Breast epithelium (tissue), 4 donors: ENCODE results near the gene RAB9B. TPM values are rescaled to one million over a fixed set of nuclear protein-coding genes. Genes with fewer than 3 reads are reported as not detected.

Source experiments
- DNase-seq, 2 donors: peaks; one replicate each; pipeline ENCODE4 v3.0.0-alpha.2; 2019; ENCODE audit warnings: low spot score in 2 of 2
- H3K27ac ChIP-seq, 2 donors: fragments of 200-600 bp; sonication (generic) in 1 of 2; one replicate each; pipeline ENCODE4 v1.5.1; 2016 to 2019; ENCODE audit warnings: mild to moderate bottlenecking in 1 of 2
- H3K27me3 ChIP-seq, 2 donors: fragments of 200-600 bp; sonication (generic) in 1 of 2; one replicate each; pipeline versions ENCODE4 v1.5.1 to v1.6.0; 2017 to 2019; ENCODE audit warnings: control low read depth in 1 of 2, mild to moderate bottlenecking in 1 of 2
- H3K36me3 ChIP-seq: fragments of 200-600 bp; one replicate; pipeline ENCODE4 v1.5.1; 2019
- H3K4me1 ChIP-seq, 2 donors: fragments of 200-600 bp; sonication (generic); one replicate each; pipeline ENCODE4 v1.5.1; 2016 to 2019; ENCODE audit warnings: control low read depth in 1 of 2
- H3K4me3 ChIP-seq, 3 donors: fragments of 200-600 bp; sonication (generic); 1 replicate in 2 of 3; 2 replicates in 1 of 3; pipeline ENCODE4 v1.5.1; 2016 to 2019; ENCODE audit warnings: mild to moderate bottlenecking in 3 of 3, moderate library complexity in 2 of 3
- H3K9me3 ChIP-seq, 2 donors: fragments of 200-600 bp; sonication (generic) in 1 of 2; one replicate each; pipeline ENCODE4 v1.5.1; 2016 to 2019; ENCODE audit warnings: control low read depth in 1 of 2
- POLR2A ChIP-seq: fragments of 450-650 bp; IDR thresholded peaks from one replicate; pipeline ENCODE4 v1.6.1; 2016; ENCODE audit warnings: antibody characterized with exemption, mild to moderate bottlenecking, moderate library complexity
- POLR2AphosphoS5 ChIP-seq, 3 donors: sonication (generic); formaldehyde crosslinking; IDR thresholded peaks; one replicate each; pipeline ENCODE4 v1.6.1; 2017; ENCODE audit warnings: antibody characterized with exemption in 3 of 3
- intact Hi-C: fragments of 100-400 bp; cut with DNase I; formaldehyde crosslinking; loops from one replicate; pipeline ENCODE4 v1.15.1; 2023; ENCODE audit warnings: low total_unique reads
- total RNA-seq, 3 donors: library from RNA; depleted of rRNA; stranded (reverse); fragments of >200 nt; gene quantifications; one replicate each; pipeline ENCODE4 v1.1.0, GENCODE V29; 2016
- TF ChIP-seq, protein P1 (sequence below), 3 donors: fragments of 450-650 bp; IDR thresholded peaks; one replicate each; pipeline ENCODE4 v1.5.1; 2016 to 2017; ENCODE audit warnings: antibody characterized with exemption in 3 of 3, mild to moderate bottlenecking in 3 of 3, moderate library complexity in 3 of 3

The RAB9B gene, protein sequence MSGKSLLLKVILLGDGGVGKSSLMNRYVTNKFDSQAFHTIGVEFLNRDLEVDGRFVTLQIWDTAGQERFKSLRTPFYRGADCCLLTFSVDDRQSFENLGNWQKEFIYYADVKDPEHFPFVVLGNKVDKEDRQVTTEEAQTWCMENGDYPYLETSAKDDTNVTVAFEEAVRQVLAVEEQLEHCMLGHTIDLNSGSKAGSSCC
- total RNA-seq: 1 to 10 TPM; 1.3 to 3.4 (median 1.9) TPM

DNA sequence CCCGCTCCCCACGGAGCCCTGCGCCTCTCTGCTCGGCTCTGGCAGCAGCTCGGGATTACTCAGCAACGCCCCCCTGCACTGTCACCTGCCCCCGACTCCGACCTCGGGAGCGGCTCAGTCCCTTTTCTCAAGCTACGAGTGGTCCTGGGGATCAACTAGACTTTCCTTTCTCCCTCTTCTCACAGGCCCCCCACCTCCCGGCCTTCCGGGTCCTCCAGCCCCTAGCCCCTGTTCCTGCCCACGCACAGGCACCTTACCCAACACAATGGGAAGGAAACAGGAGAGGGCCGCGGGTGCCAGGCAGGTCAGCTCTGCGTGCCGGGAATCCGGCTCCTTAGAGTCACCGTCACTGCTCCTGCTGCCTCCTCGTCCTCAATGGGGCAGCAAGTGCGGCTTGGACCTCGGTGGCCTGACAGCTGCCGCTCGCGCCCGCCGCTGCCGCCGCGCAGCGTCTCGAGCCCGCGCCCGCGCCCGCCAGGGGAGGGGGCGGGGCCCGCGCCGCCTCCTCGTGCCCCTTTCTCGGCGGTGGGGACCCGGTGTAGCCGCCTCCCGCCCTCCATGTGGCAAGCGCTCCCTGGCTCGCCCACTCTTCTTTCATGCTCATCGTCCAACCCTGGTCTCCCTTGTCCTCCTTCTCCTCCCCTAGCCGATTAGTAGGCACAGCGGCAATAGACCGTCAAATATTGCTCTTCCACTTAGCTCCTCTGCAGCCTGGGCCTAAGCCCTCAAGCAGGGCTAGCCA lies at the start of gene RAB9B:
RAB9B (minus strand) TSS at position 455 of the 742 bp plus-strand sequence. CDS start 6,473 bp downstream, outside the sequence.
- H3K36me3 ChIP-seq: no peaks in the 10 kb centered on the region
- peak within 1 kb of the TSS; percentile 56 to 76 (median 60) for H3K4me3 ChIP-seq
- peak; percentile 42 to 52 for DNase-seq
- intact Hi-C loops: no loop called here
- H3K27me3 ChIP-seq: peaks cover 0 to 36% of the 10 kb centered on the region in 2 donors
- H3K9me3 ChIP-seq: no peaks in the 10 kb centered on the region
- H3K27ac ChIP-seq: peak within 1 kb of the TSS; percentile 61 to 62
- H3K4me1 ChIP-seq: no peaks in the 10 kb centered on the region
- TF ChIP-seq, protein P1, sequence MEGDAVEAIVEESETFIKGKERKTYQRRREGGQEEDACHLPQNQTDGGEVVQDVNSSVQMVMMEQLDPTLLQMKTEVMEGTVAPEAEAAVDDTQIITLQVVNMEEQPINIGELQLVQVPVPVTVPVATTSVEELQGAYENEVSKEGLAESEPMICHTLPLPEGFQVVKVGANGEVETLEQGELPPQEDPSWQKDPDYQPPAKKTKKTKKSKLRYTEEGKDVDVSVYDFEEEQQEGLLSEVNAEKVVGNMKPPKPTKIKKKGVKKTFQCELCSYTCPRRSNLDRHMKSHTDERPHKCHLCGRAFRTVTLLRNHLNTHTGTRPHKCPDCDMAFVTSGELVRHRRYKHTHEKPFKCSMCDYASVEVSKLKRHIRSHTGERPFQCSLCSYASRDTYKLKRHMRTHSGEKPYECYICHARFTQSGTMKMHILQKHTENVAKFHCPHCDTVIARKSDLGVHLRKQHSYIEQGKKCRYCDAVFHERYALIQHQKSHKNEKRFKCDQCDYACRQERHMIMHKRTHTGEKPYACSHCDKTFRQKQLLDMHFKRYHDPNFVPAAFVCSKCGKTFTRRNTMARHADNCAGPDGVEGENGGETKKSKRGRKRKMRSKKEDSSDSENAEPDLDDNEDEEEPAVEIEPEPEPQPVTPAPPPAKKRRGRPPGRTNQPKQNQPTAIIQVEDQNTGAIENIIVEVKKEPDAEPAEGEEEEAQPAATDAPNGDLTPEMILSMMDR (IDR thresholded peaks at IDR 0.05): no peak
- TF ChIP-seq POLR2AphosphoS5 (IDR thresholded peaks at IDR 0.05): no peak
- TF ChIP-seq POLR2A: no peak

DNA sequence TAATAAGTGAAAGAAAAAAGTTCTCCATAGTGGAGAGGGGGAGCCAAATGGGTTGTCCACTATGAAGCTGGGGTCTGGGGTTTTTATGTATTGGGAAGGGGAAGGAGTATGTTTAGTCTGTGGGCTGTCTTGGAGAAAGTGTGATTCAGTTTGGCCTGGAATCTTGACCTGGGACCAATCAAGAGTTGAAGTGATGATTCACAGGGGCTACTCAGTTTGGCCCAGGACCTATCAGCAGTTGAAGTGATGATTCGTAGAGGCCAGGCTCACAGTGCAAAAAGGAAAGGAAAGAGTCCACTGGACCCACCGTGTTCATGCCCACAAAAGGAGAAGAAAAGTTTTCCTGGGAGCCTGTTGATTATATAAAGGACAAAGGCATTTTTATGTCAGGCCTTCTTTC lies 47.3 kb upstream of the RAB9B start:
- TF ChIP-seq POLR2A (no peak), POLR2AphosphoS5 (IDR thresholded peaks at IDR 0.05) (no peak)
- TF ChIP-seq, protein P1 (IDR thresholded peaks at IDR 0.05): no peak
- intact Hi-C loops: no loop called here
- no peak for DNase-seq
- peaks cover 0 to 26% of the 10 kb centered on the region in 2 donors for H3K27me3 ChIP-seq
- H3K27ac ChIP-seq: no peak overlapping the region
- H3K36me3 ChIP-seq: no peaks in the 10 kb centered on the region
- no peaks in the 10 kb centered on the region for H3K4me1 ChIP-seq
- no peak overlapping the region for H3K4me3 ChIP-seq
- H3K9me3 ChIP-seq: no peaks in the 10 kb centered on the region

DNA sequence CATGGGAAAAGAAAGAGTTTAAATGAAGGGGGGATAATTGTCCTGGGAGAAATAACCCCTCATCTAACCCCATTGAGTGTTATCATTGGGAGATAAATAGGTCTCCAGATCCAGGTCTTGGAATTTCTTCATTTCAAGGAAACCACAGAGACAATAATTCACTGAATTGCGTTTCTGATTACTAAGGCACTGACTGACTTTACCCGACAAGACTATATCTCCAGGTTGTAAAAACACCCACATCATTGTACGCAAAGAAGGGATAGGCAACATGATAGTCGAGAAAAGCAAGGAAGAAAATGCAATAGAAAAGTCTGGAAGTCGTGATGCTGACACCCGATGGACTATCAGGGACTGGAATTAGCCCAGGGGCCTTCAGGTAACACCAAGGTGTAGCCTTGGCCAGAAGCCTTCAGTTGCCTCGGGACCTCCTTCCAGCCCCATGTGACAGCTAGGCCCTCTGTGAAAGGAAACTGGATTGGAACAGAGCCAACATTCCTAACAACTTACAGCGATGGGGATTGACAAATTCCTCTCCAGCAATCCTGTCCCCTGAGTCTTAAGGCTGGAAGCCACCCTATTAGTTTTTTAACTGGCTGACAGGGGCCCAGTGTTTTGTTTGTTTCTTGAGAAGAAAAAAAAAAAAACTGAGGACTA lies 46.5 kb upstream of the RAB9B start:
- no peak for DNase-seq
- H3K9me3 ChIP-seq: no peaks in the 10 kb centered on the region
- intact Hi-C loops: no loop called here
- peaks cover 0 to 26% of the 10 kb centered on the region in 2 donors for H3K27me3 ChIP-seq
- no peaks in the 10 kb centered on the region for H3K36me3 ChIP-seq
- no peaks in the 10 kb centered on the region for H3K4me1 ChIP-seq
- TF ChIP-seq, protein P1 (IDR thresholded peaks at IDR 0.05): no peak
- no peak for TF ChIP-seq POLR2A
- TF ChIP-seq POLR2AphosphoS5 (IDR thresholded peaks at IDR 0.05): no peak
- H3K27ac ChIP-seq: no peak overlapping the region
- no peak overlapping the region for H3K4me3 ChIP-seq

DNA sequence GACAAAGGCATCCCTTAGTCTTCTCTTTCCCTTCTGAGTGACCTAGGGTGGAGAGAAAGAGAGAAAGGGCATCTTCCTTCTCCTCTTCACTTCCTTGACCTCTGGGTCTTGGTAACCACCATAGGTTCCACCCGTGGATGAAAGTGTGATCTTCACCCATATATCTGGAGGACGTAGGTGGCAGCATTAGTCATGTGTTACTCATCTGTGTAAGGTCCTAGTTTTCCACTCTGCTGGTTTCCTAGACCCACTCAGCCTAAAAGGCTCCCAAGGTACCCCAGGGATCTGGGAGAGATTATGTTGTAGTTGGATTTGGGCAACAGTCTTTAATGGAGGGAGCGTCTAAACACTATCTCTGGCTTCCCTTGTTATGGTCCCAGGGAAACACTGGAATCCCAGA lies 45.5 kb upstream of the RAB9B start:
- Histone ChIP-seq H3K36me3 (no peaks in the 10 kb centered on the region), H3K9me3 (no peaks in the 10 kb centered on the region), H3K27ac (no peak overlapping the region), H3K27me3 (peaks cover 0 to 26% of the 10 kb centered on the region in 2 donors), H3K4me3 (no peak overlapping the region), H3K4me1 (no peaks in the 10 kb centered on the region)
- DNase-seq: no peak
- intact Hi-C loops: no loop called here
- TF ChIP-seq POLR2AphosphoS5 (IDR thresholded peaks at IDR 0.05): no peak
- TF ChIP-seq, protein P1 (IDR thresholded peaks at IDR 0.05): no peak
